ENCODE measurements around the gene DHX38. TPM values are rescaled to one million over a fixed set of nuclear protein-coding genes. Genes with fewer than 3 reads are reported as not detected.
"Not testable (repeated sequence)": the region's sequence is repeated elsewhere in the genome, so short reads cannot be mapped to it uniquely, and the experiment has no call there.

DHX38 gene
- total and polyA plus RNA-seq, 4 donors, result 29.1 to 69.7 (median 59.9) TPM

DNA sequence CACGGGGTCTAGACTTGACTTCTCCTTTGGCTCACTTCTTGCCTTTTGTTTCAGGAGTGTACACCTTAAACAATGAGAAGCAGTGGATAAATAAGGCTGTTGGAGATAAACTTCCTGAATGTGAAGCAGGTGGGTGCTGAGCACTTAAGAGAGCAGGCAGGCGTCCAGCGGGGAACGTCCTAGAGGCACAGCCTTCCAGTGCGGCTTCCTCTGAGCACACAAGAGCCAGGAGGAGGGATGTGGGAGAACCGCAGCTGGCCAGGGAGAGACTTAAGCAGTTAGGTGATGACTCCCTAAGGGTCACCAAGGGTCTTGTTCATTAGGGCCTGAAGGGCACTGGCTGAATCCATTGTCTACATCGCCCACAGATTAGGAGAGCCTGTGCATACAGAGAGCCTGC is 34.6 kb upstream of the DHX38 start:
- not testable (repeated sequence) for DNase-seq (ENCODE audit: low read depth in 4 of 6, low spot score in 6 of 6); H3K27ac ChIP-seq (ENCODE audit: low read depth, low read length); H3K4me3 ChIP-seq (ENCODE audit: low read depth, low read length); H3K27me3 ChIP-seq (ENCODE audit: control insufficient read depth, insufficient read depth, low read length); H3K36me3 ChIP-seq (ENCODE audit: control insufficient read depth, insufficient read depth, low read length); H3K4me1 ChIP-seq (ENCODE audit: control insufficient read depth, insufficient read depth, low read length); H3K9me3 ChIP-seq (ENCODE audit: control insufficient read depth, insufficient read depth, low read length)
- WGBS (ENCODE audit: insufficient coverage), result 83% methylated on average over 1 of the region's 7 CpGs

DNA sequence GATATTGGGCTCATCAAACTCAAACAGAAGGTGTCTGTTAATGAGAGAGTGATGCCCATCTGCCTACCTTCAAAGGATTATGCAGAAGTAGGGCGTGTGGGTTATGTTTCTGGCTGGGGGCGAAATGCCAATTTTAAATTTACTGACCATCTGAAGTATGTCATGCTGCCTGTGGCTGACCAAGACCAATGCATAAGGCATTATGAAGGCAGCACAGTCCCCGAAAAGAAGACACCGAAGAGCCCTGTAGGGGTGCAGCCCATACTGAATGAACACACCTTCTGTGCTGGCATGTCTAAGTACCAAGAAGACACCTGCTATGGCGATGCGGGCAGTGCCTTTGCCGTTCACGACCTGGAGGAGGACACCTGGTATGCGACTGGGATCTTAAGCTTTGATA is 33.2 kb upstream of the DHX38 start:
- H3K27me3 ChIP-seq (ENCODE audit: control insufficient read depth, insufficient read depth, low read length), result no peaks in the 10 kb centered on the region
- 95% methylated on average over 9 of the region's 9 CpGs for WGBS (ENCODE audit: insufficient coverage)
- no peak for DNase-seq (ENCODE audit: low read depth in 4 of 6, low spot score in 6 of 6)
- no peak overlapping the region for H3K4me3 ChIP-seq (ENCODE audit: low read depth, low read length)
- H3K36me3 ChIP-seq (ENCODE audit: control insufficient read depth, insufficient read depth, low read length), result no peaks in the 10 kb centered on the region
- no peaks in the 10 kb centered on the region for H3K4me1 ChIP-seq (ENCODE audit: control insufficient read depth, insufficient read depth, low read length)
- no peak overlapping the region for H3K27ac ChIP-seq (ENCODE audit: low read depth, low read length)
- H3K9me3 ChIP-seq (ENCODE audit: control insufficient read depth, insufficient read depth, low read length), result no peaks in the 10 kb centered on the region

DNA sequence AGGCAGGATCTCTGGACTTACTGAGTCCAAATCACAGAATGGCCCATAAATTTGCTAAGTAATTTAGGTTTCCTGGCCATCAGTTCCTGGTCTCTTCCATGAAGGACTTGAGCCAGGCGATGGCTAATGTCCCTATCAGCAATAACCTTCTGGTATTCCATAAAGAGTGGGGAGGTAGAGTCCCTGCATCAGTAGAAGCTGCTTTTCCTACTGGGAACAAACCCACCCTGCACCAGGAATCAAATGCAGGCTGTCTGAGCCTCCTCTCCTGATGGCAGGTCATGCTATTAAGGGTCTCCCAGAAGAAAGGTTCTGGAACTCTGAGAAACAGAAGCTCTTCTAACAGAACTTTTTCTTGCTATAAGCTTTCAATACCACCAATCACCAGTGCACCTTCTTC is 32.1 kb upstream of the DHX38 start:
- H3K4me3 ChIP-seq (ENCODE audit: low read depth, low read length), result no peak overlapping the region
- no peaks in the 10 kb centered on the region for H3K36me3 ChIP-seq (ENCODE audit: control insufficient read depth, insufficient read depth, low read length)
- no peaks in the 10 kb centered on the region for H3K4me1 ChIP-seq (ENCODE audit: control insufficient read depth, insufficient read depth, low read length)
- no peak for DNase-seq (ENCODE audit: low read depth in 4 of 6, low spot score in 6 of 6)
- H3K27me3 ChIP-seq (ENCODE audit: control insufficient read depth, insufficient read depth, low read length), result no peaks in the 10 kb centered on the region
- H3K9me3 ChIP-seq (ENCODE audit: control insufficient read depth, insufficient read depth, low read length), result no peaks in the 10 kb centered on the region
- no peak overlapping the region for H3K27ac ChIP-seq (ENCODE audit: low read depth, low read length)
- 100% methylated on average over 1 of the region's 1 CpG for WGBS (ENCODE audit: insufficient coverage)

DNA sequence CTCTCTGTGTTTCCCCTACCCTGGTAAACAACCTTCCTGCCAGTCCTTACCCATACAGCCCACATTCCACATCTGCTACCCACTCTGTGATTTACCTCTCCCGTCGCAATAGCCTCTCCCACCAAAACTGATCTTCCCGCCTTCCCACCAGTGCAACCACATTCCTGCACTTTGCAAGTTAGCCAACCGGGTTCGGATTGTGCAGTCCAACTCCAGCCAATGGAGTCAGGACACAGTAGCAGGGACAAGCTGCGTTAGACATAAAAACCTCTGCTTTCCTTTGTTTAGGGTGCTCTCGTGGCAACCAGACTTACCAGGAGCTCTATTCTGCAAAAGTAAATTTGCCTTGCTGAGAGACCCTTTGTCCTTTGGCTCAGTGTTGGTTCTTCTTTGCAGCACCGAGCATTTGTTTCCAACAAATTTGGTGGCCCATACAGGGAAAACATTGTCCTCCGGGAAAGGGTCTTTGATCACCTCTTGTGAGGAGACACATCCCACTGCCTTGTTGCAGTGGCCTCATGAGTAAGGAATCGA is 29.2 kb upstream of the DHX38 start:
- 83% methylated on average over 10 of the region's 10 CpGs for WGBS (ENCODE audit: insufficient coverage)
- H3K4me3 ChIP-seq (ENCODE audit: low read depth, low read length), result no peak overlapping the region
- H3K27ac ChIP-seq (ENCODE audit: low read depth, low read length), result no peak overlapping the region
- no peaks in the 10 kb centered on the region for H3K9me3 ChIP-seq (ENCODE audit: control insufficient read depth, insufficient read depth, low read length)
- no peaks in the 10 kb centered on the region for H3K4me1 ChIP-seq (ENCODE audit: control insufficient read depth, insufficient read depth, low read length)
- H3K27me3 ChIP-seq (ENCODE audit: control insufficient read depth, insufficient read depth, low read length), result no peaks in the 10 kb centered on the region
- no peaks in the 10 kb centered on the region for H3K36me3 ChIP-seq (ENCODE audit: control insufficient read depth, insufficient read depth, low read length)
- DNase-seq (ENCODE audit: low read depth in 4 of 6, low spot score in 6 of 6), result no peak

DNA sequence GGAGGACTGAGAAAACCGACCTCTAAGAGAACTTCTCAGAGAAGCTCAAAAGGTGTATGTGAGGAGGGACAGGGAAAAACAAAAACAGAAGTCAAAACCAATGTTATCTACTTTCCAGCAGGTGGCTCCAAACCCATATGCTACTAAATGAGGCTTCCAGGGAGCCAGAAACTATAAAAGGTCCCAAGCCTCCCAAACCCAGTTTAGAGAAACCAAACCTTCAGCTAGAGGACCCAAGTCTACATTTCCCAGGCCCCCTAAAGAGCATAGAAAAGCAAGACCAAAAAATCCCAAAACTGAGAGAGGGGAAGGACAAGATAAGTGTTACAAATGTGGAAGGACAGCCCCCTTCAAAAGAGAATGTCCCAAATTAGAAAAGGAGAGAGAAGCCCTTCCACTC is 26.9 kb upstream of the DHX38 start:
- no peaks in the 10 kb centered on the region for H3K36me3 ChIP-seq (ENCODE audit: control insufficient read depth, insufficient read depth, low read length)
- H3K4me1 ChIP-seq (ENCODE audit: control insufficient read depth, insufficient read depth, low read length), result no peaks in the 10 kb centered on the region
- no peaks in the 10 kb centered on the region for H3K27me3 ChIP-seq (ENCODE audit: control insufficient read depth, insufficient read depth, low read length)
- WGBS (ENCODE audit: insufficient coverage), result no CpG with 5 or more reads among the region's 1 CpG
- no peak overlapping the region for H3K27ac ChIP-seq (ENCODE audit: low read depth, low read length)
- peak overlapping the region; percentile 6 for H3K4me3 ChIP-seq (ENCODE audit: low read depth, low read length)
- no peaks in the 10 kb centered on the region for H3K9me3 ChIP-seq (ENCODE audit: control insufficient read depth, insufficient read depth, low read length)
- peak in 3 of 6 donors; percentile 26 to 88 (median 55) for DNase-seq (ENCODE audit: low read depth in 4 of 6, low spot score in 6 of 6)

DNA sequence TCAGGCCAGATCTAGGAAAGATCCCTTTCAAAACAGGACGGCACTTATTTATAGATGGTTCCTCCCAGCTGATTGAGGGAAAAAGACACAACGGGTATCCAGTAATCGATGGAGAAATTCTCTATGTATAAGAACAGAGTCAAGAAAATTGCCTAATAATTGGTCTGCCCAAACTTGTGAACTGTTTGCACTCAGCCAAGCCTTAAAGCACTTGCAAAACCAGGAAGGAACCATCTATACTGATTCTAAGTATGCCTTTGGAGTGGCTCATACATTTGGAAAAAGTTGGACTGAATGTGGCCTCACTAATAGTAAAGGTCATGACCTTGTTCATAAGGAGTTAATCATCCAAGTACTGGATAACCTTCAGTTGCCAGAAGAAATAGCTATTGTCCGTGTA is 24.7 kb upstream of the DHX38 start:
- H3K27ac ChIP-seq (ENCODE audit: low read depth, low read length), result peak overlapping the region; percentile 2
- 50% methylated on average over 1 of the region's 4 CpGs for WGBS (ENCODE audit: insufficient coverage)
- no peaks in the 10 kb centered on the region for H3K9me3 ChIP-seq (ENCODE audit: control insufficient read depth, insufficient read depth, low read length)
- DNase-seq (ENCODE audit: low read depth in 4 of 6, low spot score in 6 of 6), result no peak
- H3K27me3 ChIP-seq (ENCODE audit: control insufficient read depth, insufficient read depth, low read length), result no peaks in the 10 kb centered on the region
- H3K4me3 ChIP-seq (ENCODE audit: low read depth, low read length), result no peak overlapping the region
- H3K36me3 ChIP-seq (ENCODE audit: control insufficient read depth, insufficient read depth, low read length), result no peaks in the 10 kb centered on the region
- H3K4me1 ChIP-seq (ENCODE audit: control insufficient read depth, insufficient read depth, low read length), result peaks cover 12% of the 10 kb centered on the region

DNA sequence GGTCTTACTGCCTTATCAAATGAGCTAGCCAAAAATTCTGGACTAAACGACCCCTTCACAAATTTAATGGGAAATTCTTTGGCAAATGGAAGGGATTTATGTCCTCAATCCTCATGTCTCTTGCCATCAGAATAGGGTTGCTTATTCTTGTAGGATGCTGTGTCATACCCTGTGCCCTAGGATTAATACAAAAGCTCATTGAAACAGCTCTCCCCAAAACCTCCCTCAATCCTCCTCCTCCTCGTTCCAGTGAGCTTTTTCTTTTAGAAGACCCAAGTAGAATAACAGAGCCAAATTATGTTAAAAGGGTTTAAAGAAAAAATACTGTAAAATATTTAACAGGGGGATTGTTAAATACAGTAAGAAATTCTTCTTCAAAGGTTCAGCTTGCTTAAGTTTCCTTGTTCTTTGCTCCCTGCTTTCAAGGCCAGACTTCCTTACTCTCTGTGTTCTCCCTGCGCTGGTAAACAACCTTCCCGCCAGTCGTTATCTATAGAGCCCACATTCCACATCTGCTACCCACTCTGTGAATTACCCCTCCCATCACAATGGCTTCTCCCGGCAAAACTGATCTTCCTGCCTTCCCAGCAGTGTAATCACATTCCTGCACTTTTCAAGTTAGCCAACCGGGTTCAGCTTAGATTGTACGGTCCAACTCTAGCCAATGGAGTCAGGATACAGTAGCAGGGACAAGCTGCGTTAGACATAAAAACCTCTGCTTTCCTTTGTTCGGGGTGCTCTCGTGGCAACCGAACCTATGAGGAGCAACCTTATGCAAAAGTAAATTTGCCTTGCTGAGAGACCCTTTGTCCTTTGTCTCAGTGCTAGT is 20.9 kb upstream of the DHX38 start:
- peaks cover 12% of the 10 kb centered on the region for H3K4me1 ChIP-seq (ENCODE audit: control insufficient read depth, insufficient read depth, low read length)
- WGBS (ENCODE audit: insufficient coverage), result 29% methylated on average over 10 of the region's 12 CpGs
- H3K27me3 ChIP-seq (ENCODE audit: control insufficient read depth, insufficient read depth, low read length), result no peaks in the 10 kb centered on the region
- peak in 2 of 6 donors; percentile 14 to 67 for DNase-seq (ENCODE audit: low read depth in 4 of 6, low spot score in 6 of 6)
- no peak overlapping the region for H3K4me3 ChIP-seq (ENCODE audit: low read depth, low read length)
- H3K27ac ChIP-seq (ENCODE audit: low read depth, low read length), result peak overlapping the region; percentile 90
- H3K9me3 ChIP-seq (ENCODE audit: control insufficient read depth, insufficient read depth, low read length), result no peaks in the 10 kb centered on the region
- H3K36me3 ChIP-seq (ENCODE audit: control insufficient read depth, insufficient read depth, low read length), result no peaks in the 10 kb centered on the region

DNA sequence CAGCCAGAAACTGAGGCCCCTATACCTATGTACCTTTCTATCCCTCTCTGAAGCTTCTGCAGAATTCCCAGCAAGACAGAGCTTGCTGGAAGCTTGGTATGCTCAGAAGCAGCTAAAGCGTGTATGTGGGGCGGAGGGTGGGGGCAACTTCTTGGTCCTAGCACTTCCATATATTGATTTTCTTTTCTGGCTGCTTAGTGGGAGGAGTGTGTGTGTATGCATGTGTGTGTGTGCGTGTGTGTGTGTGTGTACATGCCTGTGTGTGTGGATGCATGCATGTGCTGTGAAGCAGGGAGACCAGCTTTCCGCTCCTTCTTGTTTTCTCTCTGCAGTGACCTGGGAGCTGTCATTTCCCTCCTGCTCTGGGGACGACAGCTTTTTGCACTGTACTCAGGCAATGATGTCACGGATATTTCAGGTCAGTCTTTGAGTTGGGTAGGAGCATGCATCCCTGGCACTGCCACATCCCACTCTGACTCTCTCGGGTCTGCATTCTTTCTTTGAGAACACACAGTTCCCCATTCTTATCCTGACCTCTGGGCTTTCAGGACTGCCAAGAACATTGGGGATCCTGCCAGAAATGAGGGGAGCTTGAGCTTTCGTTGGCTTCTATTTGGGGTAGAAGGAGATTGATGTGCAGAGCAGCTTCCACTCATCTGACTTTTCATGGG is 20.0 kb upstream of the DHX38 start:
- Histone ChIP-seq H3K27ac (ENCODE audit: low read depth, low read length) (peak overlapping the region; percentile 90), H3K27me3 (ENCODE audit: control insufficient read depth, insufficient read depth, low read length) (no peaks in the 10 kb centered on the region), H3K4me1 (ENCODE audit: control insufficient read depth, insufficient read depth, low read length) (peaks cover 12% of the 10 kb centered on the region), H3K4me3 (ENCODE audit: low read depth, low read length) (peak overlapping the region; percentile 4), H3K9me3 (ENCODE audit: control insufficient read depth, insufficient read depth, low read length) (no peaks in the 10 kb centered on the region), H3K36me3 (ENCODE audit: control insufficient read depth, insufficient read depth, low read length) (no peaks in the 10 kb centered on the region)
- WGBS (ENCODE audit: insufficient coverage), result 69% methylated on average over 6 of the region's 8 CpGs
- DNase-seq (ENCODE audit: low read depth in 4 of 6, low spot score in 6 of 6), result peak in 2 of 6 donors; percentile 20 to 81

DNA sequence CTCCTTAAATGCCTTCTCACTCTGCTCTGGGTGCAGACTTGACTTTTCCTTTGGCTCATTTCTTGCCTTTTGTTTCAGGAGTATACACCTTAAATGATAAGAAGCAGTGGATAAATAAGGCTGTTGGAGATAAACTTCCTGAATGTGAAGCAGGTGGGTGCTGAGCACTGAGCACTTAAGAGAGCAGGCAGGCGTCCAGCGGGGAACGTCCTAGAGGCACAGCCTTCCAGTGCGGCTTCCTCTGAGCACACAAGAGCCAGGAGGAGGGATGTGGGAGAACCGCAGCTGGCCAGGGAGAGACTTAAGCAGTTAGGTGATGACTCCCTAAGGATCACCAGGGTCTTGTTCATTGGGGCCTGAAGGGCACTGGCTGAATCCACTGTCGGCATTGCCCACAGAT is 18.6 kb upstream of the DHX38 start:
- H3K9me3 ChIP-seq (ENCODE audit: control insufficient read depth, insufficient read depth, low read length); H3K27ac ChIP-seq (ENCODE audit: low read depth, low read length); H3K36me3 ChIP-seq (ENCODE audit: control insufficient read depth, insufficient read depth, low read length); H3K27me3 ChIP-seq (ENCODE audit: control insufficient read depth, insufficient read depth, low read length); H3K4me3 ChIP-seq (ENCODE audit: low read depth, low read length); DNase-seq (ENCODE audit: low read depth in 4 of 6, low spot score in 6 of 6): not testable (repeated sequence)
- 95% methylated on average over 2 of the region's 6 CpGs for WGBS (ENCODE audit: insufficient coverage)
- peaks cover 12% of the 10 kb centered on the region for H3K4me1 ChIP-seq (ENCODE audit: control insufficient read depth, insufficient read depth, low read length)

Data from spinal cord (tissue), 10 donors.